HG02938 (cell line): Measurements from ENCODE around the gene CDKL4.
"Not testable (repeated sequence)": the region's sequence is repeated elsewhere in the genome, so short reads cannot be mapped to it uniquely, and the experiment has no call there.

Experiments used
- ATAC-seq: cut with Tn5 transposase; IDR thresholded peaks from one replicate; pipeline ENCODE4 v1.9.1; 2021; ENCODE audit warnings: mild to moderate bottlenecking, moderate library complexity; ENCODE audit not compliant: unreplicated experiment

Gene CDKL4

DNA sequence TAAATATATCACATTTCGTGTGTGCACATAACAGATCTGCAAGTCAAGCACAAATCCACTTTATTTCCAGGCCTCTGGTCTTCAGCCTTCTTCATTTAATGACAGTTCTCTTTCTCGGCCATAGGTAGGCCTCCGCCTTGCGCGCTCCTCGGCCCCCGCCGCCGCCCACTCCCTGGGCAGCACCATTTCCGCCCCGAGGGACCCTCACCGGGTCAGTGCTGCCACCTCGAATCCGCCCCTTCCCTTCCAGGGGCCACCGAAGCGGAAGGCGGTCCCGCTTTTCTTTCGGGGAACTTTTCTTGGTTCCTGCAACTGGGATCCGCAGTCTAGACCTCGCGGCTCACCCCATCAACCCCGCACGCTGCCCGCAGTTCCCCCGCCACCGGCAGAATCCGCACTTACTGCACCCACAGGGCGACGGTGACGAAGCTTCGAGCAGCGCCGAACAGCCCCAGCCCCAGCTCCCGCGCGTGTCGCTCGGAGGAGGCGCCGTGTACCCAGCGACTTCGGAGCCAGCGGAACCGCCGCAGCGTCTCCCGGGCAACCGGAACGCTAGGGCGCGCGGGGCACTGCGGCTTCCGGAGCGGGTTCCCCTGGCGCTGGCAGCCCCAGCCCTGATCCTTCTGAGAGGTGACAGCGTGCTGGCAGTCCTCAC is at the start of gene CDKL4:
CDKL4 (minus strand) TSS at position 502 of the 655 bp plus-strand sequence.
- ATAC-seq, result no peak

DNA sequence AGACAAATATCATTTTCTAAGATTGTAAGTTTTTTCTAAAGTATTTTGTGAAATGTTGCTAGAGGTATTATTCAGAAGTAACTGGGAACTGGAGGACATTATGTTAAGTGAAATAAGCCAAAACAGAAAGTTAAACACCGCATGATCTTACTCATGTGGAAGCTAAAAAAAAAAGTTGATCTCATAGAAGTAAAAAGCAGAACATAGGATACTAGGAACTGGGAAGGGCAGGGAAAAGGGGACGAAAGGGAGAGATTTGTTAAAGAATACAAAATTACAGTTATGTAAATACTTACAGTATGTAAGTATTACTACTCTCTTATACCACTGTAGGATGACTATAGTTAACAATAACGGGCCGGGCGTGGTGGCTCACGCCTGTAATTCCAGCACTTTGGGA is 46.7 kb upstream of the CDKL4 start:
- no peak for ATAC-seq

DNA sequence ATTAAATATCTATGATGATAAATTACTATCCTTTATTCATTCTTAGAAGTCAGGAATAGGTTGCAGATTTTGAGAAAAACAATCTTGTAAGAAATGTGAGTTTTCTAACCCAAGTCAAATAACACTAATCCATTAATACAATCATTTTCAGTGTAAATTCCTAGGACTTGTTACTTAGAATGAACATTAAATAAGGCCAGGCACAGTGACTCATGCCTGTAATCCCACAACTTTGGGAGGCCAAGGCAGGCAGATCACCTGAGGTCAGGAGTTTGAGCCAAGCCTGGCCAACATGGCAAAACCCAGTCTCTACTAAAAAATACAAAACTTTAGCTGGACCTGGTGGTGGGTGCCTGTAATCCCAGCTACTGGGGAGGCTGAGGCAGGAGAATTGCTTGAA is 45.8 kb upstream of the CDKL4 start:
- ATAC-seq, result no peak

DNA sequence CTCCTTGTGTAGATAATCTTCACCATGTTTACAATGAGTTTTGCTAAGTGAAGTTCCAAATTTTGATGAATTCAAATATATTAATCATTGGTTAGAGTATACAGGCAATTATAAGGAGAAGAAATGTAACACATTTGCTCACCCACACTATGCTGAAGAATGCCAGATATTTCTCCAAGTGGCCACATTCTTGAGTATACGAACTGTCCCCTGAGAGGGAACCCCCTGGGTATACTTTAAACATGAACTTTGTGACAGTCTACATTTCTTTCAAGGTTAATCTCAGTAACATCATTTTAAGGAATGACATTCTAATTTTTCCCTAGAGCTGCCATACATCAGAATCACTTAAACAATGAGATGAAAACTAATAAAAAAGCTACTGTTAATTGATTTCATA is 39.8 kb upstream of the CDKL4 start:
- no peak for ATAC-seq

DNA sequence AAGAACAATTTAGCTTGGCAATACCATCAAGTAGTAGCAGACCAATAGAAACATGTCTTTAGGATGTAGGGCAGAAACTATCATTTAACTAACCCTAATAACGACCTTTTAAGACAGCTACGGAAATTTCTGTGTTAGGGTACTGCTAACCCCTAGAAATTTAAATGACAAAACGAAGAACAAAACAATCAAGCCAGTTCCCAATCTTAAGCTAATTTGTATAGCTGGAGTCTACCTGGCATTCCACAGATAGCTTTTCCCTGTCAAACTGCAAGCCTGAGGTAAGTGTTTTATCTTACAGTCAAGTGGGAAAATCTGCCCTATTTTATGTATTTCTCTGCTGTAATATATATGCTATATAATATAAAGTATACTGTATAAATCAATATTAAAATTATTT is 37.6 kb upstream of the CDKL4 start:
- ATAC-seq, result no peak

DNA sequence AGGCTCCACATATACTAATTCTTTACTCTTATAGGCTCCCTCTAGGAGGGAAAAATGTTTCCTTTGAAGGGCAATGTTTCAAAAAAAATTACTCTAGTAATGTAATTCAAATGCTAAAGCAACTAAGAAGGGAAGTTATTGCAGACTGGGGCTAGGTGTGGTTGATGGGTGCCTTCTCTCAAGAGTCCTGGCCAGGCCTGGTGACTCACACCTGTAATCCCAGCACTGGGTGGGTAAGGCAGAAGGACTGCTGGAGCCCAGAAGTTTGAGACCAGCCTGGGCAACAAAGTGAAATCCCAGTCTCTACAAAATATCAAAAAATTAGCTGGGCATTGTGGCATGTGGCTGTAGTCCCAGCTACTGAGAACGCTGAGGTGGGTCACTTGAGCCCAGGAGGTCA is 31.2 kb upstream of the CDKL4 start:
- ATAC-seq, result no peak

DNA sequence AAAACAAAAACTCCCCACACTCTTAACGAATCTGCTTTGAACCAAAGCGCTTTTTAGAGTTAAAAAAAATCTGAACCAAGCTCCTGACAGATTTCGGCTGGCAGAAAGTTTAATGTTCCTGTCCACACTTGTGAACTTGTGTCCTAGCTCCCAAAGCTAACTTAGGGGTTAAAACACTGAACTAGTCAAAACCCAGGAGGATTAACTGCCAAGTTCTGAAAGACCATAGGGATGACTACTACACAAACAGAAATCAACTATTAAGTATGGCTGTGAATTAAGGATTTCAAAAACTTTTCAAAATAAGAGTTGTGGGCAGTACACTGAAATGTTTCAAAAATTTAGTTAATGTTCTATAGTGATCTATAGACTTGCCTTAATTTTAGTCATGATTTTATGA is 26.2 kb upstream of the CDKL4 start:
- ATAC-seq, result no peak

DNA sequence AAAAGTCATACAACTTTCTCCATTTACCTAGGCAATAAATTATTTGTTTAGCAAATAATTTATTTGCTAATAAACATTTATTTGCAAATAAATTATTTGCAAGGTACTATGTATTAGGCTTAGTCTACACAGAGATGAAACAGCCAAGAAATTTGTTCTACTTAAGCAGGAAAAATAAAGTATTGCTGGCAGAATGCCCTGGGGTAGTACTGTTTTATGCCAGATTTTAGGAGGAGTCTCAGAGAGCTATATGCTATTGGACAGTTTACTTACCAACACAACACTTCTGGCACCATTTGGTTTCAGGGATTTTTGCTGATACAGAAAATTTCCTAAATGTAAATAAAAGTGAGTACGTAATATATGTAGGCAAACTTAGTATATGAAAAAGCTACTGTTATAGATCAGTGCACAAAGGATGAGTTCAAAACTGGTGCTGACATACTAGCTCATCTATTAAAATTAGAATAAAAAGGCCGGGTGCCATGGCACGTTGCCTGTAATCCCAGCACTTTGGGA is 23.2 kb upstream of the CDKL4 start:
- no peak for ATAC-seq

DNA sequence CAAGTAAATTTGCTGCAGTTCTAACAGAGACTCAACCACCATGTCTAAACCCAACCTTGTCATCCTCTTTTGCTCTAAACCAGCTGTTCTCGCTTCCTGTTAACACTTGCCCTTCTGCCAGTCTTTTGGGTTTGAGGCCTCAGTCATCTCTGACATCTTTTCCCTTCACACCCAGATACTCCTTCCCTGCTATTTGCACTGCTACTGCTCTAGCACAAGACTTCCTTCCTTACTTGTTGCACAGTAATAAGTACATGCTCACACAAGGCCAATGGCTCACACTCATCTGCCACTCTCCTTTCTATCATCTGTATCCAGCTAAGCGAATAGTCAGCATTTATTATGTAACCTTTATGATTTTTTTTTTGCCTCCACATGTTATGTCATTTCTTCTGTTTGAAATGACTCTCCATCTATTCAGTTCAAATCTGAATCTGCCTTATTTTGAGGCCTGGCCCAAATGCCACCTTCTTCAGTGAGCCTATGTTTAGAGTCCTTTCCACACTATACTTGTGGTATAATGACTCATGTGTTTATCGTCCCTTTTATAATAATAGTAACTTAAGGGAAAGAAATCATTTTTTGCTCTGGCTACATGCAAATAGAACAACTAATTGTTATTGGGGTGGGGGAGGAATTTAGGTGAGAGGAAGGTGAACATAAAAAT is 22.5 kb upstream of the CDKL4 start:
- ATAC-seq, result peak; percentile 57

DNA sequence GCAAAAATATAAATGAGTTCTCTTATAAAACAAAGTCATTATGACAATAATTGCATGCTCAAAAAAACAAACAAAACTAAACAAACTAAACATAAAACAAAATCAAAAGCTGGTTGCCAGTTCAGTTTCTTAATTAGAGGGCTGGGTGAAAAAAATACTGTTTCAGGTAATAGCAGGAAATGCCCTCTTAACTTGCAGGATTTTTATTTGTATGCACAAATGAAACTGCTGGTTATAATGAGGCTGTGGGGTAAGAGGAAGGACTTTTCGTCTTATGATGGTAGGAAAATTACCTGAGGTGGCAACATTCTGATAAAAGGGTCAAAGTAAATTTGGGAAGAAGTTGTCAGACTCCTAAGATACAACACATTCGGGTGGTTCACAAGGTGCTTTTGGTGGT is 21.5 kb upstream of the CDKL4 start:
- no peak for ATAC-seq

DNA sequence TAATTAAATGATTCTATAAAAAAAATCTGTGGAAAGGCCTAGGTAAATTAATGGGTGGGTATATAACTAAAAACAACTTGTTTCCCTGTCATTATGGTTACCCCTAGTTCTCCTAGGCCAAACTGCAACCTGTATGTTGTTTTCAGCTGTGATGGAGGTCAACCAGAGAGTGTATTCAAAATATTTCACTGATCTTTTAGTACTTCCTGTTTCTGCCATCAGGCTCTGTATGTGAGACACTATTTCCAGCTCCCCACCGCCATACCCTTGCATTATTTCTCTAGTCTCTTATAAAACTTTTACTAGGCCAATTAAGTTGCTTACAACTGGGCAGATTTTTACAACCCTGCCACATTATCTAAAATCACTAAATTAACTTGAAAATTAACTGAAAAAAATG is 21.0 kb upstream of the CDKL4 start:
- ATAC-seq, result peak; percentile 79

DNA sequence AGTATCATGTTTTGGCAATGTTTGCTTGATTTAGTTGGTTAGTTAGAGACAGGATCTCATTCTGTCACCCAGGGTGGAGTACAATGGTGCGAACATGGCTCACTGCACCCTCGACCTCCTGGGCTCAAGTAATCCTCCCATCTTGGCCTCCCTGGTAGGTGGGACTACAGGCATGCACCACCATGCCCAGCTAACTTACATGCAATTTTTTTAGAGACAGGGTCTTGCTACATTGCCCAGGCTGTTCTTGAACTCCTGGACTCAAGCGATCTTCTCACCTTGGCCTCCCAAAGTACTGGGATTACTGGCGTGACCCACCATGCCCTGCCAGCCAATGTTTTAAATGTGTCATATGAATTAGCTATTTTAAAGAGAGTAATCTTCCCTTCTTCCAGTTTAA is 16.3 kb upstream of the CDKL4 start:
- ATAC-seq, result no peak

DNA sequence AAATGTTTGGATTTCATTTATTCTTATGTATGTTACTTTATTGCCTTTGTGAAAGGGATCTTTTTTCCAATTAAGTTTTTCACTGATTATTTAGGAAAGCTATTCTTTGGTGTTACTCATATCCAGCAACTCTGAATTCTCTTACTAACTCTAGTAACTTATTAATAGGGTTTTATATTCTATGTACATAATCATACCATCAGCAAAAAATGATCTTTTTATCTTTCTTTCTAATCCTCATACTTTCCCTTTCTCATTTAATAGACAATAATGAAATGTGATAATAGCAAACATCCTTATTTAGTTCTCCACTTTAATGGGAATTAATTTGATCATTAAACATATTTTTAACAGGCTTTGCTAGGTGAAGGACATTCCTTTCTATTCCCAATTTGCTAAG is 12.3 kb upstream of the CDKL4 start:
- no peak for ATAC-seq

DNA sequence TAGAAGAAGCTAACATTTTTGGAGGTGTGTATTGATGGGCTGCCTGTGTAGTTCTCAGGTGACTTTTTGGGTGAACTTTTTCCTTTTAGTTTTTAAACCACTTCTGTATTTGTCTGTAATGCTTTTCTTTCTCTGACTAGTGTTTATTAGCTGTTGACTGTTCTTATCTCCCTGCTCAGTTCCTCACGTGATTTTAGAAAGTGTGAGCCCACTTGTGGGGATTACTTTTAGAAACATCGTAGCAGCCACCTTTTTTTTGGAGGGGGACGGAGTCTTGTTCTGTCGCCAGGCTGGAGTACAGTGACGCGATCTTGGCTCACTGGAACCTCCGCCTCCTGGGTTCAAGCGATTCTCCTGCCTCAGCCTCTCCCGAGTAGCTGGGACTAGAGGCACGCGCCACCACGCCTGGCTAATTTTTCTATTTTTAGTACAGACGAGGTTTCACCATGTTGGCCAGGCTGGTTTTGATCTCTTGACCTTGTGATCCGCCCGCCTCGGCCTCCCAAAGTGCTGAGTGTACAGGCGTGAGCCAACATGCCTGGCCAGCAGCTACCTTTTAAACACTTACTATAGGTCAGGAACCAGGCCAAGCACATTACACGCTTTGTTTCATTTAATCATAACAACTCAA is 9.2 kb upstream of the CDKL4 start:
- no peak for ATAC-seq

DNA sequence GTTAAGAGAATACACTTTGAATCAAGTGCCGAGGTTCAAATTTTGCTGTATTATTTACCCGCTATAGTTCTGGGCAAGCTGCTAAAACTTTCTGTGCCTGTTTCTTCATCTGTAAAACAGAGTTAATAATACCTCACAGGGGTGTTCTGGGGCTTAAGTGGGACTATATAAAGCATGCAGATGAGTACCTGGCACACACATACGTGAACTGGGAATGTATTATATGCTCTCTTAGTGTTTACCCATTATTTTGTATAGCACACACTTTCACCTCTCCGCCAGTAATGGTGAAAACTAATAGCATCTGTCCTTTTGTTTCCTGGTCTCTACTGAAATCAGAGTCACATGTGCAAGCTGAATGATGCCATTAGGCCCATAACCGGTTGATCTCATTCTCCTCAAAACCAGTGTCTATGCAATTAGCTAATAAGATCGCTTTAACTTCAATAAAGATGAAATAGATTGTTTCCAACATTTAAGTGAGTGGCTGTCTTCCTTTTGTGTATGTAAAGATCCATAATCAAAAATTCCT is 3.8 kb upstream of the CDKL4 start:
- ATAC-seq, result no peak

DNA sequence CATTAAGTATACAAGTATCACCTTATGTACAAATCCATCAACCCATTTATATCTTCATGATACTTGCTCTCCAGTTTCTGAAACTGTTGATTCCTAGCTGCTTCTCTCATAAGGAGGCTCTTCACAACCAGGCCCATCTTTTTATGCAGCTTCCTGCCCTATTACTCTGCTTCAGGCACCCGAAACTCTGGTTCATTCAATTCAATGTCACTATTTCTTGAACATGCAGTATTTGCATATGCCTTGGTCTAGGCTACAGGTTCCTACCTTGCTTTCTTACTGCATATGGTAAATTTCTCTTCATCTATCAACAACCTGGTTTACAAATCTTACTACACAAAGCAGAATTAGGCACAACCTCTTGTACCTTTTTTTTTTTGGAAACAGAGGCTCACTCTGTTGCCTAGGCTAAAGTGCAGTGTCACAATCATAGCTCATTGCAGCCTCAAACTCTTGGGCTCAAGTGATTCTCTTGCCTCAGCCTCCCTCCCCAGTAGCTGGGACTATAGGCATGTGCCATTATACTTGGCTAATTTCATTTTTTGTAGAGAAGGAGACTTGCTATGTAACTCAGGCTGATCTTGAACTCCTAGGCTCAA is 2.7 kb upstream of the CDKL4 start:
- no peak for ATAC-seq

DNA sequence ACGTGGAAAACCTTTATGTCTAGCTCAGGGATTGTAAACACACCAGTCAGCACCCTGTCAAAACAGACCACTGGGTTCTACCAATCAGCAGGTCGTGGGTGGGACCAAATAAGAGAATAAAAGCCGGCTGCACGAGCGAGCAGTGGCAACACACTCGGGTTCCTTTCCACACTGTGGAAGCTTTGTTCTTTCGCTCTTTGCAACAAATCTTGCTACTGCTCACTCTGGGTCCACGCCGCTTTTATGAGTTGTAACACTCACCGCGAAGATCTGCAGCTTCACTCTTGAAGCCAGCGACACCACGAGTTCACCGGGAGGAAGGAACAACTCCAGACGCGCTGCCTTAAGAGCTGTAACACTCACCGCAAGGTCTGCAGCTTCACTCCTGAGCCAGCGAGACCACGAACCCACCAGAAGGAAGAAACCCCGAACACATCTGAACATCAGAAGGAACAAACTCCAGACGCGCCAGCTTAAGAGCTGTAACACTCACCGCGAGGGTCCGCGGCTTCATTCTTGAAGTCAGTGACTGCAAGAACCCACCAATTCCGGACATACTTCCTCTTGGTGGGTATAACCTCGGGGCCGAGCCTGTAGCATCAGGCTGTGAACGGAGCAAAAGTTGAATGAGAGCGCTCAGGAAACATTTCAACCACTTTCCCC is 1.3 kb upstream of the CDKL4 start:
- not testable (repeated sequence) for ATAC-seq

DNA sequence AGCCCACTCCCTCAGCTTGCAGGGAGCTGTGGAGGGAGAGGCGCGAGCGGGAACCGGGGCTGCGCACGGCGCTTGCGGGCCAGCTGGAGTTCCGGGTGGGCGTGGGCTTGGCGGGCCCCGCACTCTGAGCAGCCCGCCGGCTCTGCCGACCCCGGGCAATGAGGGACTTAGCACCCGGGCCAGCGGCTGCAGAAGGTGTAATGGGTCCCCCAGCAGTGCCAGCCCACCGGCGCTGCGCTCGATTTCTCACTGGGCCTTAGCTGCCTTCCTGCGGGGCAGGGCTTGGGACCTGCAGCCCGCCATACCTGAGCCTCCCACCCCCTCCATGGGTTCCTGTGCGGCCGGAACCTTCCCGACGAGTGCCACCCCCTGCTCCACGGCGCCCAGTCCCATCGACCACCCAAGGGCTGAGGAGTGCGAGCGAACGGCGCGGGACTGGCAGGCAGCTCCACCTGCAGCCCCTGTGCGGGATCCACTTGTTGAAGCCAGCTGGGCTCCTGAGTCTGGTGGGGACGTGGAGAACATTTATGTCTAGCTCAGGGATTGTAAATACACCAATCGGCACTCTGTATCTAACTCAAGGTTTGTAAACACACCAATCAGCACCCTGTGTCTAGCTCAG is 582 bp upstream of the CDKL4 start:
- not testable (repeated sequence) for ATAC-seq

DNA sequence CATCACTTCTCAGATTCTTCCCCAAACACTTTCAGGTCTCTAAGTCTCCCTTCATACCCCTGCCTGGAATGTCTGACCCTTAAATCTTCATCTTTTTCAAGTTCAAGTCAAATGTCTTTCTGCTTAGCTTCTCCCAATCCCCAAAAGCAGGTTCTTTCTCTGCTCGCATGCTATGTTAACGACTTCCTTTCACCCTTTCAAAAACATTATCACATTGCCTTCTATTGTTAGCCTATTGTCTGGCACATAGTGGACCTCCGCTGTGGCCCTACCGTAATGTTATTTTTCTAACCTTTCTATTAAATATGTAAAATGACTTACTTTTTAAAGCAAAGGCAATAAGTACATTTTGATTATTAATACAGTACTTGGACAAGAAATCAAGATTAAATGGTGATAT is 2.2 kb downstream of the CDKL4 start:
- ATAC-seq, result no peak

DNA sequence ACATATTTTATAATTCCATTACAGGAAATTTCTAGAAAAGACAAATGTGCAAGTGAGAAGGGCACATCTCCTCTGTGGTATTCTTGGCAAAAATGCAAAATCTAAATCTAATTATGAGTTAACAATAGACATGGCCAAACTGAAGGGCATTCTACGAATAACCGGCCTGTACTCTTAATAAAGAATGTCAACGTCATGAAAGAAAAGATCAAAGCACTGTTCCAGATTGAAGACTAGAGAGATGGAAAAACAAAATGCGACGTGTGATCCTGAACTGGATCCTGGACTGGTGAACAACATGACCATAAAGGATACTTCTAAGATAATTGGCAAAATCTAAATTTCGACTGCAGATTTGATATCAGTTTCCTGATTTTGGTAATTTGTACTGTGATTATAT is 3.0 kb downstream of the CDKL4 start:
- ATAC-seq, result no peak

DNA sequence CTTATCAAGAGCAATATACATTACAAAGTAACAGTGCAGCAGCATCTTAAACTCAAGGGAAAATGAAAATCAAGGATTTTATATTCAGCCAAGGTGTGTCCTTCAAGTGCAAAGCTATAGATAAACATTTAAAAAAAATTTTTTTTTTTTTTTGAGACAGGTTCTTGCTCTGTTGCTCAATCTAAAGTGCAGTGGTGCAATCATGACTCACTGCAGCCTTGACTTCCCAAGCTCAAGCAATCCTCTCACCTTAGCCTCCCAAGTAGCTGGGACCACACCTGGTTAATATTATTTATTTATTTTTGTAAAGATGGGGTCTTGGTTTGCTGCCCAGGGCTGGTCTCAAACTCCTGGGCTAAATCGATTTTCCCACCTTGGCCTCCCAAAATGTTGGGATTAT is 9.0 kb downstream of the CDKL4 start:
- ATAC-seq, result no peak
